D721Med (cell line): ENCODE data around the gene CNOT10.

Experiments used
- DNase-seq: peaks from one replicate; pipeline ENCODE4 v3.0.0; 2011; ENCODE audit warnings: low spot score; ENCODE audit not compliant: insufficient read length
- FAIRE-seq: peaks from 2 replicates; lab custom pipeline; 2011; peaks lifted over from hg19 to GRCh38; lab: Jason Lieb, UNC
- TF ChIP-seq, protein P1 (sequence below): IDR thresholded peaks from 2 replicates; pipeline ENCODE4 v1.5.1; 2012; ENCODE audit warnings: mild to moderate bottlenecking, control low read depth; ENCODE audit not compliant: insufficient read depth; ENCODE audit errors: missing control alignments

The CNOT10 gene

DNA sequence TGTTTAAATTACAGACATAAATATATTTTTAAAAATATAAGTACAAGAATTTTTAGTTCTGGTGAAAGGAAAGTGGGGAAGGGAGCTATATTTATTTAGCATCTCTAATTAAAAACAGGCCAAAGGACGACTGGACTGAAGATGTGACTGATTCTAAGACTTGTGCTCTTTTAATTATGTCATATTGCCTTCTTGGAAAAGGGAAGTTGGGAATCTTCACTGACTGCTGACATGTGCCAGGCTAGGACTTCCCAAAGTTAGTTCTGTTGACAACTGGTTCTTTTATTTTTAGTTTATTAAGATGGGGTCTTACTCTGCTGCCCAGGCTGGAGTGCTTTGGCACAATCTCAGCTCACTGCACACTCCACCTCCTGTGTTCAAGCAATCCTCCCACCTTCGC, 13.5 kb downstream of the CNOT10 start:
- TF ChIP-seq, protein P1, sequence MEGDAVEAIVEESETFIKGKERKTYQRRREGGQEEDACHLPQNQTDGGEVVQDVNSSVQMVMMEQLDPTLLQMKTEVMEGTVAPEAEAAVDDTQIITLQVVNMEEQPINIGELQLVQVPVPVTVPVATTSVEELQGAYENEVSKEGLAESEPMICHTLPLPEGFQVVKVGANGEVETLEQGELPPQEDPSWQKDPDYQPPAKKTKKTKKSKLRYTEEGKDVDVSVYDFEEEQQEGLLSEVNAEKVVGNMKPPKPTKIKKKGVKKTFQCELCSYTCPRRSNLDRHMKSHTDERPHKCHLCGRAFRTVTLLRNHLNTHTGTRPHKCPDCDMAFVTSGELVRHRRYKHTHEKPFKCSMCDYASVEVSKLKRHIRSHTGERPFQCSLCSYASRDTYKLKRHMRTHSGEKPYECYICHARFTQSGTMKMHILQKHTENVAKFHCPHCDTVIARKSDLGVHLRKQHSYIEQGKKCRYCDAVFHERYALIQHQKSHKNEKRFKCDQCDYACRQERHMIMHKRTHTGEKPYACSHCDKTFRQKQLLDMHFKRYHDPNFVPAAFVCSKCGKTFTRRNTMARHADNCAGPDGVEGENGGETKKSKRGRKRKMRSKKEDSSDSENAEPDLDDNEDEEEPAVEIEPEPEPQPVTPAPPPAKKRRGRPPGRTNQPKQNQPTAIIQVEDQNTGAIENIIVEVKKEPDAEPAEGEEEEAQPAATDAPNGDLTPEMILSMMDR, result no peak
- FAIRE-seq (no peak), DNase-seq (no peak)

DNA sequence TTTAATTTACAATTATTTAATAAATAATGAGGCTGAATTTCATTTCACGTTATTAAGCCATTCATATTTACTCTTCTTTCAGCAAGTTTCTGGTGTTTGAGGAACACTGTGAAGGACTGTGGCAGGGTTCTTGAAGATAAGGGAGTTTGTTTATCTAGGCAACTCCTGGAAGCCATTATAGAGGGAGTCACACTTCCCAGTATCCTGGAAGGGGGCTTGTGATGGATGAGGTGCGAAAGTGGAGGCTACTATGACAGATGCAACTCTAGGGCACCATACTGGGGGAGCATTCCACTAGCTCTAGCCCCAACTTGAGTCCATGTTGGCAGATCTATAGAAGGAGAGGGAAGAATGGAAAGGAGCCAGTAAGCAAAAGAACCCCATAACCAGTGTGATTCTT, 14.4 kb downstream of the CNOT10 start:
- DNase-seq (no peak), FAIRE-seq (no peak)
- TF ChIP-seq, protein P1, result no peak

DNA sequence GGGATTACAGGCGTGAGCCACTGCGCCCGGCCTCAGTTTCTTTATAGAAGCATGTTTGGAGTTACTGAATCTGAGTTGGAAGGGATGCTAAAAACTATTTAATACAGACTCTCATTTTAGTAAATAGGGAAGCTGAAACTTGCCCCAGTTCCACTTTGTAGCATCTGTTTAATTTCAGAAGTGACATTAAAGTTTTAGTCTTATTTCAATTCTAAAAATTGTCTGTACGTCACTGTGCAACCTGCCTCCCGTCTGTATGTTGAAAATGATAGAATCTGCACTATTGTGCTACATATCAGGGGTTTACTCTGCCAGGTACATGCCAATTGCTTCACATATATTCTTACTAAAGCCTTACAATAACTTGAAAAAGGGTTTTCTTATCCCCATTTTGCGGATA, 15.3 kb downstream of the CNOT10 start:
- FAIRE-seq, result no peak

GRCh38 chr3:32703491-32703972, 18.5 kb downstream of the CNOT10 start:
- FAIRE-seq, result no peak
- DNase-seq, result no peak
- TF ChIP-seq, protein P1, result no peak

More for the DNA sequence above, 15.3 kb downstream of the CNOT10 start:
- TF ChIP-seq, protein P1, result no peak
- no peak for DNase-seq

- no peak for FAIRE-seq
- TF ChIP-seq, protein P1, result no peak
- no peak for DNase-seq
These were observed 20.2 kb downstream of the CNOT10 start for GRCh38 chr3:32705232-32705631.

GRCh38 chr3:32706348-32707025, 21.5 kb downstream of the CNOT10 start:
- no peak for FAIRE-seq
- DNase-seq, result no peak

GRCh38 chr3:32707026-32707370, 22.0 kb downstream of the CNOT10 start:
- TF ChIP-seq, protein P1, result no peak
- FAIRE-seq (no peak), DNase-seq (no peak)

More at GRCh38 chr3:32706348-32707025, 21.5 kb downstream of the CNOT10 start:
- TF ChIP-seq, protein P1, result no peak
